ENCODE data around the gene AKAP3. TPM values are rescaled to one million over a fixed set of nuclear protein-coding genes. Genes with fewer than 3 reads are reported as not detected.

The AKAP3 gene
- total and polyA plus RNA-seq, 2 experiments from 2014 or later: 1.3 to 3.2 TPM

DNA sequence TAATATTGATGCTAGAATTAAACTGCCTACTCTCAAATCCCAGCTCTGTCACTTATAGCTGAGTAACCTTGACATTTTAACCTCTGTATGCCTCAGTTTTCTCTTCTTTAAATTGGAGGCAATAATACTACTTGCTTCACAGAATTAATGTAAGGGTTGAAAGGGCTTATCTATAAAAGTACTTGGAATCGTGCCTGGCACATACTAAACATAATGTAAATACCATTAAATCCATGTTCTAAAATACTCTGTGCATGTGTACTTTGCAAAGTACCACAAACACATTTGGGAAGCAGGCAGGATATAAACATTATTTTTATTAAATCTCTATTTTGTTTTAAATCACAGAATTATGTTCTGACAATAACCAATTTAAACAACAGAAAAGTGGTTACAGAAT is 44.9 kb downstream of the AKAP3 start:
- no peak overlapping the region for H3K4me2 ChIP-seq
- Mint-ChIP-seq H3K4me1 (peaks cover 3% of the 10 kb centered on the region; the same call in 1 of the 3 replicates), H3K4me3 (no peak overlapping the region), H3K27ac (no peak overlapping the region), H3K9me3 (no peaks in the 10 kb centered on the region), H3K27me3 (ENCODE audit: insufficient read depth, low read depth, poor library complexity) (peaks cover 11% of the 10 kb centered on the region), H3K36me3 (ENCODE audit: low read depth) (no peaks in the 10 kb centered on the region)
- H3K4me3 ChIP-seq: no peak overlapping the region
- peaks cover 3% of the 10 kb centered on the region; the same call in 1 of the 2 replicates for H3K9me2 ChIP-seq (ENCODE audit: insufficient read depth)
- no peaks in the 10 kb centered on the region for H3K4me1 ChIP-seq (ENCODE audit: insufficient read depth)
- TF ChIP-seq ZNF114 (CRISPR knock-in tag; IDR thresholded peaks at IDR 0.05) (no peak), POLR2AphosphoS5 (IDR thresholded peaks at IDR 0.05; ENCODE audit: low read depth) (no peak), EZH2phosphoT487 (IDR thresholded peaks at IDR 0.05; ENCODE audit: unreplicated experiment) (no peak), JUNB (IDR thresholded peaks at IDR 0.05; ENCODE audit: unreplicated experiment) (no peak), ZNF331 (CRISPR knock-in tag; IDR thresholded peaks at IDR 0.05; ENCODE audit: low read depth) (no peak), STAT1 (IDR thresholded peaks at IDR 0.05; ENCODE audit: unreplicated experiment) (no peak), EZH2 (IDR thresholded peaks at IDR 0.05; ENCODE audit: low read depth, unreplicated experiment) (no peak), CREB1 (CRISPR knock-in tag; IDR thresholded peaks at IDR 0.05; ENCODE audit: low read depth) (no peak), NANOG (IDR thresholded peaks at IDR 0.05; ENCODE audit: borderline replicate concordance) (no peak)
- TF ChIP-seq, protein P1, sequence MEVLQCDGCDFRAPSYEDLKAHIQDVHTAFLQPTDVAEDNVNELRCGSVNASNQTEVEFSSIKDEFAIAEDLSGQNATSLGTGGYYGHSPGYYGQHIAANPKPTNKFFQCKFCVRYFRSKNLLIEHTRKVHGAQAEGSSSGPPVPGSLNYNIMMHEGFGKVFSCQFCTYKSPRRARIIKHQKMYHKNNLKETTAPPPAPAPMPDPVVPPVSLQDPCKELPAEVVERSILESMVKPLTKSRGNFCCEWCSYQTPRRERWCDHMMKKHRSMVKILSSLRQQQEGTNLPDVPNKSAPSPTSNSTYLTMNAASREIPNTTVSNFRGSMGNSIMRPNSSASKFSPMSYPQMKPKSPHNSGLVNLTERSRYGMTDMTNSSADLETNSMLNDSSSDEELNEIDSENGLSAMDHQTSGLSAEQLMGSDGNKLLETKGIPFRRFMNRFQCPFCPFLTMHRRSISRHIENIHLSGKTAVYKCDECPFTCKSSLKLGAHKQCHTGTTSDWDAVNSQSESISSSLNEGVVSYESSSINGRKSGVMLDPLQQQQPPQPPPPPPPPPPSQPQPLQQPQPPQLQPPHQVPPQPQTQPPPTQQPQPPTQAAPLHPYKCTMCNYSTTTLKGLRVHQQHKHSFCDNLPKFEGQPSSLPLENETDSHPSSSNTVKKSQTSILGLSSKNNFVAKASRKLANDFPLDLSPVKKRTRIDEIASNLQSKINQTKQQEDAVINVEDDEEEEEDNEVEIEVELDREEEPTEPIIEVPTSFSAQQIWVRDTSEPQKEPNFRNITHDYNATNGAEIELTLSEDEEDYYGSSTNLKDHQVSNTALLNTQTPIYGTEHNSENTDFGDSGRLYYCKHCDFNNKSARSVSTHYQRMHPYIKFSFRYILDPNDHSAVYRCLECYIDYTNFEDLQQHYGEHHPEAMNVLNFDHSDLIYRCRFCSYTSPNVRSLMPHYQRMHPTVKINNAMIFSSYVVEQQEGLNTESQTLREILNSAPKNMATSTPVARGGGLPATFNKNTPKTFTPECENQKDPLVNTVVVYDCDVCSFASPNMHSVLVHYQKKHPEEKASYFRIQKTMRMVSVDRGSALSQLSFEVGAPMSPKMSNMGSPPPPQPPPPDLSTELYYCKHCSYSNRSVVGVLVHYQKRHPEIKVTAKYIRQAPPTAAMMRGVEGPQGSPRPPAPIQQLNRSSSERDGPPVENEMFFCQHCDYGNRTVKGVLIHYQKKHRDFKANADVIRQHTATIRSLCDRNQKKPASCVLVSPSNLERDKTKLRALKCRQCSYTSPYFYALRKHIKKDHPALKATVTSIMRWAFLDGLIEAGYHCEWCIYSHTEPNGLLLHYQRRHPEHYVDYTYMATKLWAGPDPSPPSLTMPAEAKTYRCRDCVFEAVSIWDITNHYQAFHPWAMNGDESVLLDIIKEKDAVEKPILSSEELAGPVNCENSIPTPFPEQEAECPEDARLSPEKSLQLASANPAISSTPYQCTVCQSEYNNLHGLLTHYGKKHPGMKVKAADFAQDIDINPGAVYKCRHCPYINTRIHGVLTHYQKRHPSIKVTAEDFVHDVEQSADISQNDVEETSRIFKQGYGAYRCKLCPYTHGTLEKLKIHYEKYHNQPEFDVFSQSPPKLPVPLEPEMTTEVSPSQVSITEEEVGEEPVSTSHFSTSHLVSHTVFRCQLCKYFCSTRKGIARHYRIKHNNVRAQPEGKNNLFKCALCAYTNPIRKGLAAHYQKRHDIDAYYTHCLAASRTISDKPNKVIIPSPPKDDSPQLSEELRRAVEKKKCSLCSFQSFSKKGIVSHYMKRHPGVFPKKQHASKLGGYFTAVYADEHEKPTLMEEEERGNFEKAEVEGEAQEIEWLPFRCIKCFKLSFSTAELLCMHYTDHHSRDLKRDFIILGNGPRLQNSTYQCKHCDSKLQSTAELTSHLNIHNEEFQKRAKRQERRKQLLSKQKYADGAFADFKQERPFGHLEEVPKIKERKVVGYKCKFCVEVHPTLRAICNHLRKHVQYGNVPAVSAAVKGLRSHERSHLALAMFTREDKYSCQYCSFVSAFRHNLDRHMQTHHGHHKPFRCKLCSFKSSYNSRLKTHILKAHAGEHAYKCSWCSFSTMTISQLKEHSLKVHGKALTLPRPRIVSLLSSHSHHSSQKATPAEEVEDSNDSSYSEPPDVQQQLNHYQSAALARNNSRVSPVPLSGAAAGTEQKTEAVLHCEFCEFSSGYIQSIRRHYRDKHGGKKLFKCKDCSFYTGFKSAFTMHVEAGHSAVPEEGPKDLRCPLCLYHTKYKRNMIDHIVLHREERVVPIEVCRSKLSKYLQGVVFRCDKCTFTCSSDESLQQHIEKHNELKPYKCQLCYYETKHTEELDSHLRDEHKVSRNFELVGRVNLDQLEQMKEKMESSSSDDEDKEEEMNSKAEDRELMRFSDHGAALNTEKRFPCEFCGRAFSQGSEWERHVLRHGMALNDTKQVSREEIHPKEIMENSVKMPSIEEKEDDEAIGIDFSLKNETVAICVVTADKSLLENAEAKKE (CRISPR knock-in tag; IDR thresholded peaks at IDR 0.05): no peak
- TF ChIP-seq, protein P2, sequence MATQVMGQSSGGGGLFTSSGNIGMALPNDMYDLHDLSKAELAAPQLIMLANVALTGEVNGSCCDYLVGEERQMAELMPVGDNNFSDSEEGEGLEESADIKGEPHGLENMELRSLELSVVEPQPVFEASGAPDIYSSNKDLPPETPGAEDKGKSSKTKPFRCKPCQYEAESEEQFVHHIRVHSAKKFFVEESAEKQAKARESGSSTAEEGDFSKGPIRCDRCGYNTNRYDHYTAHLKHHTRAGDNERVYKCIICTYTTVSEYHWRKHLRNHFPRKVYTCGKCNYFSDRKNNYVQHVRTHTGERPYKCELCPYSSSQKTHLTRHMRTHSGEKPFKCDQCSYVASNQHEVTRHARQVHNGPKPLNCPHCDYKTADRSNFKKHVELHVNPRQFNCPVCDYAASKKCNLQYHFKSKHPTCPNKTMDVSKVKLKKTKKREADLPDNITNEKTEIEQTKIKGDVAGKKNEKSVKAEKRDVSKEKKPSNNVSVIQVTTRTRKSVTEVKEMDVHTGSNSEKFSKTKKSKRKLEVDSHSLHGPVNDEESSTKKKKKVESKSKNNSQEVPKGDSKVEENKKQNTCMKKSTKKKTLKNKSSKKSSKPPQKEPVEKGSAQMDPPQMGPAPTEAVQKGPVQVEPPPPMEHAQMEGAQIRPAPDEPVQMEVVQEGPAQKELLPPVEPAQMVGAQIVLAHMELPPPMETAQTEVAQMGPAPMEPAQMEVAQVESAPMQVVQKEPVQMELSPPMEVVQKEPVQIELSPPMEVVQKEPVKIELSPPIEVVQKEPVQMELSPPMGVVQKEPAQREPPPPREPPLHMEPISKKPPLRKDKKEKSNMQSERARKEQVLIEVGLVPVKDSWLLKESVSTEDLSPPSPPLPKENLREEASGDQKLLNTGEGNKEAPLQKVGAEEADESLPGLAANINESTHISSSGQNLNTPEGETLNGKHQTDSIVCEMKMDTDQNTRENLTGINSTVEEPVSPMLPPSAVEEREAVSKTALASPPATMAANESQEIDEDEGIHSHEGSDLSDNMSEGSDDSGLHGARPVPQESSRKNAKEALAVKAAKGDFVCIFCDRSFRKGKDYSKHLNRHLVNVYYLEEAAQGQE (IDR thresholded peaks at IDR 0.05; ENCODE audit: unreplicated experiment): no peak
- TF ChIP-seq, protein P3, sequence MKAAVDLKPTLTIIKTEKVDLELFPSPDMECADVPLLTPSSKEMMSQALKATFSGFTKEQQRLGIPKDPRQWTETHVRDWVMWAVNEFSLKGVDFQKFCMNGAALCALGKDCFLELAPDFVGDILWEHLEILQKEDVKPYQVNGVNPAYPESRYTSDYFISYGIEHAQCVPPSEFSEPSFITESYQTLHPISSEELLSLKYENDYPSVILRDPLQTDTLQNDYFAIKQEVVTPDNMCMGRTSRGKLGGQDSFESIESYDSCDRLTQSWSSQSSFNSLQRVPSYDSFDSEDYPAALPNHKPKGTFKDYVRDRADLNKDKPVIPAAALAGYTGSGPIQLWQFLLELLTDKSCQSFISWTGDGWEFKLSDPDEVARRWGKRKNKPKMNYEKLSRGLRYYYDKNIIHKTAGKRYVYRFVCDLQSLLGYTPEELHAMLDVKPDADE (IDR thresholded peaks at IDR 0.05): no peak
- TF ChIP-seq, protein P4, sequence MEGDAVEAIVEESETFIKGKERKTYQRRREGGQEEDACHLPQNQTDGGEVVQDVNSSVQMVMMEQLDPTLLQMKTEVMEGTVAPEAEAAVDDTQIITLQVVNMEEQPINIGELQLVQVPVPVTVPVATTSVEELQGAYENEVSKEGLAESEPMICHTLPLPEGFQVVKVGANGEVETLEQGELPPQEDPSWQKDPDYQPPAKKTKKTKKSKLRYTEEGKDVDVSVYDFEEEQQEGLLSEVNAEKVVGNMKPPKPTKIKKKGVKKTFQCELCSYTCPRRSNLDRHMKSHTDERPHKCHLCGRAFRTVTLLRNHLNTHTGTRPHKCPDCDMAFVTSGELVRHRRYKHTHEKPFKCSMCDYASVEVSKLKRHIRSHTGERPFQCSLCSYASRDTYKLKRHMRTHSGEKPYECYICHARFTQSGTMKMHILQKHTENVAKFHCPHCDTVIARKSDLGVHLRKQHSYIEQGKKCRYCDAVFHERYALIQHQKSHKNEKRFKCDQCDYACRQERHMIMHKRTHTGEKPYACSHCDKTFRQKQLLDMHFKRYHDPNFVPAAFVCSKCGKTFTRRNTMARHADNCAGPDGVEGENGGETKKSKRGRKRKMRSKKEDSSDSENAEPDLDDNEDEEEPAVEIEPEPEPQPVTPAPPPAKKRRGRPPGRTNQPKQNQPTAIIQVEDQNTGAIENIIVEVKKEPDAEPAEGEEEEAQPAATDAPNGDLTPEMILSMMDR (conservative IDR thresholded peaks at IDR 0.05; ENCODE audit: low read depth in 2 of 2): no peak
- no peaks in the 10 kb centered on the region; the same call in 1 of the 2 replicates for H3K79me2 ChIP-seq (replicated peaks; ENCODE audit: insufficient read depth)
- no peak overlapping the region for H3K27ac ChIP-seq (ENCODE audit: low read depth)
- no peaks in the 10 kb centered on the region for H4K20me1 ChIP-seq (replicated peaks; ENCODE audit: insufficient read depth)
- no peaks in the 10 kb centered on the region for H3K27me3 ChIP-seq (ENCODE audit: insufficient read depth)
- H3K36me3 ChIP-seq (ENCODE audit: insufficient read depth): no peaks in the 10 kb centered on the region
- ATAC-seq (no peak), DNase-seq (ENCODE audit: low spot score) (no peak)
- H3F3A ChIP-seq (replicated peaks; ENCODE audit: low read depth): no peaks in the 10 kb centered on the region
- no peak overlapping the region for H2AFZ ChIP-seq
